Hematopoietic multipotent progenitor cell treated with erythropoietin and hydrocortisone succinate and interleukin-3 and kit ligand, for 6 days (in vitro differentiated cells): ENCODE results near the gene SEMA5B.

Source experiments
- DNase-seq: peaks from one replicate; pipeline ENCODE4 v3.0.0-alpha.2; 2015

Gene SEMA5B

GRCh38 chr3:122941228-122942206 lies 86.0 kb downstream of the SEMA5B start:
- peak; percentile 9 for DNase-seq

- DNase-seq: no peak
These were observed 86.9 kb downstream of the SEMA5B start for GRCh38 chr3:122940628-122941086.

DNA sequence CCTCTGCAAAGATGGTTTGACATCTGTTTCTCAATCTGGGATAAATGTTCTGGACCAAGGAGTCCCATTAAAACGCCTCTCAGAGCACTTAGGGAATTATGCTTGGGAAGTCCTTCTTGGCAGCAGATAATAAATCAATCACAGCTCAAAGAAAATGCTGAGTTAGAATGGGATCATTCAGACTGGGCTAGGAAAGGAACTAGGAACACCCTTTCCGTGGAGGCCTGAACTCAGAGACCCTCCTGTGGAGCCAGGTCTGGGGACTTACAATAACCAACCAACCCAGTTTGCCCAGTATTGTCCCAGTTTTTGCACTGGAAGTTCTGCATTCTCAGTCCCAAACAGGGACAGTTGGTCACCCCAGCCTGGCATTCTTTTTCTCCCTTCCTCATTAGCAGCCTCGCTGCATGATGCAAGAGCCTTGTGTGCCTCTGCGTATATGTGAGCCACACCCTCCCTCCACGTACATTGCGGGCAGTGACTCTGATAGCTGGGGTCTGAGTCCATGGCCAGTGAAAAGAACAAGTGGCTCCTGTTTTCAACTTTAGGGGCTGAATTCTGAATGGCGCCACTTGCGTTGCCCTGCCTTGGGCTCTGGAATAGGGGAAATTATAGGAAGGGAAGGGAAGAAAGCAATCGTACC lies 88.7 kb downstream of the SEMA5B start:
- DNase-seq: peak; percentile 8

DNA sequence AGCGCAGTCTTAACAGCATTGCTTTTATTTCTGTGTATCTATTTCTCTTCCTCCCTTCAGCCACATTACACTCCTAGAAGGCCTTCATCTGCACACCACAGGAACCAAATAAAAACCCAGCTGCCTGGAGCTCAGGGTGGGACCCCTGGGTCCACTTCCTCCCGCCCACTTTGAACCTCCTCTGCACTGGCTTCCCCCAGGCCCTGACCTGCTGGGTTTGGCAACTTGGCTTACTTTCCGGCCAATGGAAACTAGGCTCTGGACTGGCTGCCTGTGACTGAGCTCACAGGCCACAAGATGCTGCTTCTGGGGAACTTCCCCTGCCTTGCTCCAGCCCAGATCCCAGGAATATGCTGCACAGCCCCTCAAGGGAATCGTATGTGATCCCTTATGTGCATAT lies 89.8 kb downstream of the SEMA5B start:
- DNase-seq: no peak

DNA sequence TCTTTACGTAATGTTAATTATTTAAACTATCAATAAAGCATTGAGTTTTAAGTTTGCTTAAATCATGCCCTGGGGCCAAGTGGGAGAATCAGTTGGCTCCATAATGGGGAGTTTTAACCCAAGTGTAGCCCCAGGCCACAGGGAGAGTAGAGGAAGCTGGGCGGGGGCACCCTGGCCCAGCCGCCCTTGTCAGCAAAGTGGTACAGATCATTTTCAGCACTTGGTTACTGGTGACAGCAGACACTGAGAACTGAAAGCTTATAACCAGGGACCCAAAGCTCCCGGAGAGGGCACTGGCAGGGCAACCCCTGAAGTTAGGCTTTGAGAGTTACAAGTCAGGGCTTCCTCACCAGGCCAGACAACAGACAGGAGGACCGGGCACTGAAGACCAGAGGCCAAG lies 90.6 kb downstream of the SEMA5B start:
- no peak for DNase-seq

GRCh38 chr3:122936335-122936734 lies 91.2 kb downstream of the SEMA5B start:
- no peak for DNase-seq

GRCh38 chr3:122934251-122934650 lies 93.3 kb downstream of the SEMA5B start:
- no peak for DNase-seq

- no peak for DNase-seq
These were observed 95.2 kb downstream of the SEMA5B start for GRCh38 chr3:122932251-122932967.

GRCh38 chr3:122931636-122932035 lies 95.9 kb downstream of the SEMA5B start:
- no peak for DNase-seq

DNA sequence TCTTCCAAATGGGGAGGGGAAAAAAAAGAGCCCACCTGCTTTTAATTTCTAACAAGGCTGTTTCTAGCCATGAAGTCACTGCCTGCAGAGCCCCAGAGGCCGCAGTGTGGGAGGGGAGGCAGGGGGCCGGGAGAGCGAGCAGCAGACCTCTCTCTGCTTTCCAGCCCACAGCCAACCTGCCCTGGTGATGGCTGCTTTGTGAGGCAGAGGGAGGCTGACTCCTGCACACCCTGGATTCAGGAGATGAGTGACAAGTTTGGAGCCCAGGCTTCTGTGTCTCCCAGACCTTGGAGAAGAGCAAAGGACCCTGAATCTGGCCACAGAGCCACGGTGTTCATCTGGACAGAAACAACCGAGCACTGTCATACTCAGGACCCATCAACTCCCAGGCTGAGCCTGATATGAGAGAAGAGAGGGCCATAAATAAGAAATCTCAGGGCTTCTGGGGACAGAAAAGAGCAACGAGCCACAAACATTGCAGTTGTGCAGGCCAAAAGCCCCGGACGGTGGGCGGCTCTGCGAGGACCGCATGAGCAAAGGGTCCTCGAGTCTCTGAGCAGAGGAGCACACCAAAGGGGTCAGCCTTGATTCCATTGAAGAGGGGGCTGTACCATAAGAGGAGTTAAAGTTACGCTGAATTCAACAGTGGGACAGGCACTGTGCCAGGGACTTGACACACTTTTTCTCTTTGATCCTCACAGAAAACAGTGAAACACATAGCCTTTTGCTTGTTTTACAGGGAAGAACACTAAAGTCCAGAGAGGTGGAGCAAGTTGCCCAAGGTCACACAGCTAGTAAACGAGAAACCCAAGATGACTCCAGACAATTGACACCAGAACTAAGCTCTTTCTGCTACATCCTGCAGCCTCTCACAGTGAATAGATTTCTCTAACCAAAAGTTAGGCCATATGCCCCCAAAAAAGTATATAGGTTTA lies 97.2 kb downstream of the SEMA5B start:
- no peak for DNase-seq

GRCh38 chr3:122929188-122930062 lies 98.1 kb downstream of the SEMA5B start:
- DNase-seq: no peak

DNA sequence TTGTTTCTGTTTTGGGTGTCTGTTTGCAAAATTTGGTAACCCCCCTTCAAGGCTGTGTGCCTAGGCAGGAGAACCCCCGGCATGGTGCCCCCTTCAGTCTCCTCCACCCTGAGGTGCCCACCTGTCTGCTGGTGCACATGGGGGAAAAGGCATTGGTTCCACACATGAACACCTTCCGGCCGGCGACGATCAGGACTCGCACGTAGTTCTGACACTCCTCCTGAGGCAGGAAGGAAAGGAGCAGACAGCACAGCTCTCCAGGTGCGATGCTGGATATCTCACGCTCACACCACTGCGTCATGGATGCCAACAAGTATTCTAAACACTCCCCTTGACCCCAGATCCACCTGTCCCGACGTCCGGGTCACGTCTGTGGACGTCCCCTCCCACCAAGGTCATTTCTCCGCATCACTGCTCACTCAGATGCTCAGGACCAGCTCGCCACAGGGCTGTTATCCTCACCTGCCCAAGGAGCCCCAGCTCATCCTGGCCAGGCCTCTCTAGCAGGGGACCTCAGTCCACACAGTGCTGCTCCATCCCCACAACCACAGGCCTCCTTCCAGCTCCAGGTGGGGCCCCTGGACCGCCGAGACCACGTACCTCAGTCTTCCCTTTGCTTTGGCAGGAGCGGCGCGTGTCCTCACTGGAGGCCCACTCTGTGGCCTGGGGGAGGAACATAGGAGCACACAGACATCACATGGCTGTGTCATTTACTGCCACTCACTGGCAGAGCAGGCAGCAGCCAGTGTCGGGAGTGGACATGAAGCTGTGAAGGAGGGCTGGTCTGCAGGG lies 99.0 kb downstream of the SEMA5B start:
- DNase-seq: no peak

GRCh38 chr3:122927726-122928125 lies 99.8 kb downstream of the SEMA5B start:
- no peak for DNase-seq

DNA sequence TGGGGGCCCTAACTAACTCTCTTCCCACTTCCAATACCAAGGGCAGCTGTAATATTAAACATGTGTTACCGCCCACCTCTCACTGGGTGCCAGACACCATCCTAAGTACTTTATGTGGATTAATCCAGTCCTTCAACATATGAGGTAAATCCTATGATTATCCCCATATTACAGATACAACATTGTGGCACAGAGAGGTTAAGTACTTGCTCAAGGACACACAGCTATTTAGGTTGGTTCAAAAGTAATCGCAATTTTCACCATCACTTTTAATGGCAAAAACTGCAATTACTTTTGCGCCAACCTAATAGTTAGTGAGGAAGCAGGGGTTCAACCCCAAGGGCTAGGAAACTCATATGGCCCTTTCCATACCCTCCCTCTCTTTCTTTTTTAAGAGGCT lies 100.8 kb downstream of the SEMA5B start:
- DNase-seq: no peak

- no peak for DNase-seq
These were observed 101.2 kb downstream of the SEMA5B start for GRCh38 chr3:122926322-122926721.

GRCh38 chr3:122925756-122926155 lies 101.8 kb downstream of the SEMA5B start:
- DNase-seq: no peak

GRCh38 chr3:122924056-122924455 lies 103.5 kb downstream of the SEMA5B start:
- DNase-seq: no peak

DNA sequence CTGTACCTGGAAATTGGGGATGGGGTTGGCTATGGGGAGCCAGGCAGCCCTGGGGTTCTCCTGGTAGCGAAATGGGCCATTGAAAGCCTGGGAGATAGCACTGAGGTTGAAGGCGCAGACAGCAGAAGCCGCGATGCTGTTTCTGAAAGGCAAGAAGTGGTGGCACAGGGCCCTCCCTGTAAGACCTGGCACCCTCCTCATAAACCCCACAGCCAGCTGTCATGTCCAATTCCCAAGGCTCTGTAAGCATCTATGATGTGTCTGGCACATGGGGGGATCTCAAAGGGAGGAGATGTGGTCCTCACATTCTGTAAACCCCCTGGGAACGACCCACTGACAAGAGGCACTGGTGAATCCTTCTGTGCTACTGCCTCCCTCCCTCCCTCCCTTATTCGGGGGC lies 104.0 kb downstream of the SEMA5B start:
- no peak for DNase-seq

GRCh38 chr3:122921791-122922651 lies 105.5 kb downstream of the SEMA5B start:
- DNase-seq: peak; percentile 59
